Type B pancreatic cell (in vitro differentiated cells): ENCODE data around the gene ECM2. TPM values are rescaled to one million over a fixed set of nuclear protein-coding genes. Genes with fewer than 3 reads are reported as not detected.

Experiments used
- DNase-seq: peaks from one replicate; pipeline ENCODE4 v3.0.0; 2021; ENCODE audit warnings: mixed read lengths; ENCODE audit not compliant: unreplicated experiment; ENCODE audit errors: extremely low spot score
- H3K27ac Mint-ChIP-seq: 2 replicates; pipeline ENCODE4 v1.8.0; 2021; ENCODE audit warnings: mild to moderate bottlenecking, mixed read lengths
- H3K27me3 Mint-ChIP-seq: 2 replicates; pipeline ENCODE4 v1.8.0; 2021; ENCODE audit warnings: mixed read lengths
- H3K36me3 Mint-ChIP-seq: 2 replicates; pipeline ENCODE4 v1.8.0; 2021; ENCODE audit warnings: mixed read lengths
- H3K4me1 Mint-ChIP-seq: one replicate; pipeline ENCODE4 v1.8.0; 2021; ENCODE audit warnings: mixed read lengths; ENCODE audit not compliant: unreplicated experiment
- H3K4me3 Mint-ChIP-seq: 2 replicates; pipeline ENCODE4 v1.8.0; 2021; ENCODE audit warnings: mild to moderate bottlenecking, mixed read lengths
- H3K9me3 Mint-ChIP-seq: 2 replicates; pipeline ENCODE4 v1.8.0; 2021; ENCODE audit warnings: mixed read lengths
- CTCF ChIP-seq: fragments of 200-600 bp; sonication (generic); conservative IDR thresholded peaks from 2 replicates; pipeline ENCODE4 v1.5.0; 2021; ENCODE audit warnings: antibody characterized with exemption, mild to moderate bottlenecking
- total RNA-seq: library from RNA; stranded (reverse); gene quantifications from 2 replicates; pipeline ENCODE4 v1.2.1, GENCODE V29; 2021; ENCODE audit warnings: low replicate concordance

The ECM2 gene
- total RNA-seq, 1 donor from 2014 or later: 0.51 TPM

GRCh38 chr9:92480291-92480771 lies 55.5 kb downstream of the ECM2 start:
- H3K27ac Mint-ChIP-seq: no peak overlapping the region

GRCh38 chr9:92479346-92479745 lies 56.4 kb downstream of the ECM2 start:
- TF ChIP-seq CTCF: no peak
- DNase-seq: no peak
- H3K36me3 Mint-ChIP-seq: no peaks in the 10 kb centered on the region
- no peaks in the 10 kb centered on the region for H3K27me3 Mint-ChIP-seq
- H3K4me1 Mint-ChIP-seq: peaks cover 14% of the 10 kb centered on the region
- H3K27ac Mint-ChIP-seq: no peak overlapping the region
- H3K4me3 Mint-ChIP-seq: no peak overlapping the region
- no peaks in the 10 kb centered on the region for H3K9me3 Mint-ChIP-seq

More at GRCh38 chr9:92480291-92480771, 55.5 kb downstream of the ECM2 start:
- H3K27me3 Mint-ChIP-seq: no peaks in the 10 kb centered on the region
- no peak overlapping the region for H3K4me3 Mint-ChIP-seq
- no peaks in the 10 kb centered on the region for H3K36me3 Mint-ChIP-seq
- no peak for DNase-seq
- peaks cover 14% of the 10 kb centered on the region for H3K4me1 Mint-ChIP-seq
- TF ChIP-seq CTCF: no peak
- no peaks in the 10 kb centered on the region for H3K9me3 Mint-ChIP-seq

- no peaks in the 10 kb centered on the region for H3K36me3 Mint-ChIP-seq
- H3K4me1 Mint-ChIP-seq: peaks cover 14% of the 10 kb centered on the region
- H3K9me3 Mint-ChIP-seq: no peaks in the 10 kb centered on the region
- H3K27ac Mint-ChIP-seq: no peak overlapping the region
- no peak for DNase-seq
- TF ChIP-seq CTCF: no peak
- H3K4me3 Mint-ChIP-seq: no peak overlapping the region
- no peaks in the 10 kb centered on the region for H3K27me3 Mint-ChIP-seq
Observed at GRCh38 chr9:92478783-92479182, 57.0 kb downstream of the ECM2 start.

GRCh38 chr9:92476962-92477361 lies 58.8 kb downstream of the ECM2 start:
- H3K4me3 Mint-ChIP-seq: no peak overlapping the region
- no peaks in the 10 kb centered on the region for H3K27me3 Mint-ChIP-seq
- no peak overlapping the region for H3K27ac Mint-ChIP-seq
- H3K36me3 Mint-ChIP-seq: no peaks in the 10 kb centered on the region
- TF ChIP-seq CTCF: no peak
- no peaks in the 10 kb centered on the region for H3K9me3 Mint-ChIP-seq
- H3K4me1 Mint-ChIP-seq: peaks cover 12% of the 10 kb centered on the region
- no peak for DNase-seq

GRCh38 chr9:92474587-92474986 lies 61.2 kb downstream of the ECM2 start:
- no peak overlapping the region for H3K27ac Mint-ChIP-seq
- H3K4me1 Mint-ChIP-seq: no peaks in the 10 kb centered on the region
- no peaks in the 10 kb centered on the region for H3K9me3 Mint-ChIP-seq
- no peak for TF ChIP-seq CTCF
- no peak overlapping the region for H3K4me3 Mint-ChIP-seq
- DNase-seq: no peak
- no peaks in the 10 kb centered on the region for H3K36me3 Mint-ChIP-seq
- no peaks in the 10 kb centered on the region for H3K27me3 Mint-ChIP-seq

- H3K9me3 Mint-ChIP-seq: no peaks in the 10 kb centered on the region
- TF ChIP-seq CTCF: no peak
- no peaks in the 10 kb centered on the region for H3K36me3 Mint-ChIP-seq
Observed at GRCh38 chr9:92468206-92468605, 67.6 kb downstream of the ECM2 start.

More at GRCh38 chr9:92468206-92468605, 67.6 kb downstream of the ECM2 start:
- no peaks in the 10 kb centered on the region for H3K4me1 Mint-ChIP-seq
- no peak for DNase-seq
- no peak overlapping the region for H3K27ac Mint-ChIP-seq
- H3K4me3 Mint-ChIP-seq: no peak overlapping the region
- no peaks in the 10 kb centered on the region for H3K27me3 Mint-ChIP-seq
